CD4-positive, CD25-positive, alpha-beta regulatory T cell (primary cell): ENCODE data around the gene POMT1. TPM values are rescaled to one million over a fixed set of nuclear protein-coding genes. Genes with fewer than 3 reads are reported as not detected.
"Not testable (repeated sequence)": the region's sequence is repeated elsewhere in the genome, so short reads cannot be mapped to it uniquely, and the experiment has no call there.

Source experiments
- ATAC-seq, 2 donors: fragments of 150-1000 bp; cut with Tn5 transposase; one replicate each; pipeline ENCODE4 v1.10.0; 2021; ENCODE audit warnings: low read depth in 2 of 2, moderate number of reproducible peaks in 2 of 2, moderate library complexity in 1 of 2
- DNase-seq, 3 donors: peaks; one replicate each; pipeline versions ENCODE4 v3.0.0 to v3.0.0-alpha.2; 2012 to 2022; ENCODE audit warnings: mixed read lengths in 1 of 3
- H3K27ac ChIP-seq: one replicate; pipeline ENCODE4 v1.7.0; 2013; ENCODE audit warnings: mild to moderate bottlenecking, low read length; ENCODE audit not compliant: insufficient read depth, poor library complexity, severe bottlenecking
- H3K27me3 ChIP-seq: one replicate; pipeline ENCODE4 v1.7.0; 2013; ENCODE audit warnings: low read length; ENCODE audit not compliant: control insufficient read depth, insufficient read depth
- H3K36me3 ChIP-seq: one replicate; pipeline ENCODE4 v1.7.0; 2013; ENCODE audit warnings: mild to moderate bottlenecking, low read length, moderate library complexity; ENCODE audit not compliant: control insufficient read depth, insufficient read depth
- H3K4me1 ChIP-seq: 2 replicates; pipeline ENCODE4 v1.7.0; 2013; ENCODE audit warnings: mild to moderate bottlenecking, low read length; ENCODE audit not compliant: insufficient read depth, control insufficient read depth, poor library complexity, severe bottlenecking
- H3K4me3 ChIP-seq: one replicate; pipeline ENCODE4 v1.7.0; 2013; ENCODE audit warnings: low read depth, mild to moderate bottlenecking, low read length, moderate library complexity
- H3K9me3 ChIP-seq, 2 experiments: 1 replicate in 1 of 2; 2 replicates in 1 of 2; pipeline ENCODE4 v1.7.0; 2013; ENCODE audit warnings: low read length in 2 of 2, mild to moderate bottlenecking in 1 of 2, moderate library complexity in 1 of 2; ENCODE audit not compliant: control insufficient read depth in 2 of 2
- H3K27ac Mint-ChIP-seq, 3 donors: one replicate each; pipeline ENCODE4 v1.8.0; 2020 to 2022; ENCODE audit warnings: mild to moderate bottlenecking in 3 of 3, mixed read lengths in 3 of 3, moderate library complexity in 2 of 3
- H3K27me3 Mint-ChIP-seq: one replicate; pipeline ENCODE4 v1.8.0; 2022; ENCODE audit warnings: mild to moderate bottlenecking, mixed read lengths
- H3K36me3 Mint-ChIP-seq: one replicate; pipeline ENCODE4 v1.8.0; 2020; ENCODE audit warnings: mixed read lengths
- H3K4me1 Mint-ChIP-seq, 4 donors: one replicate each; pipeline ENCODE4 v1.8.0; 2020 to 2022; ENCODE audit warnings: mixed read lengths in 4 of 4, mild to moderate bottlenecking in 1 of 4
- H3K4me3 Mint-ChIP-seq, 4 donors: one replicate each; pipeline ENCODE4 v1.8.0; 2020 to 2022; ENCODE audit warnings: mild to moderate bottlenecking in 4 of 4, mixed read lengths in 4 of 4, moderate library complexity in 3 of 4
- H3K9me3 Mint-ChIP-seq, 7 donors: one replicate each; pipeline ENCODE4 v1.8.0; 2020 to 2022; ENCODE audit warnings: mixed read lengths in 7 of 7, mild to moderate bottlenecking in 3 of 7, moderate library complexity in 2 of 7
- polyA plus RNA-seq, 4 donors: library from polyadenylated mRNA; unstranded; fragments of 300-500 nt; fragmentation: Illumina TruSeq; gene quantifications; one replicate each; pipeline ENCODE4 v1.2.3, GENCODE V29; 2021
- total RNA-seq: library from RNA; stranded (reverse); gene quantifications from one replicate; pipeline ENCODE4 v1.2.3, GENCODE V29; 2022

Gene POMT1
- total RNA-seq = 52.3 TPM
- 10 to 100 TPM; 13.2 to 16.1 (median 14.4) TPM for polyA plus RNA-seq

- H3K4me1 Mint-ChIP-seq = peaks cover 23 to 70% (median 34%) of the 10 kb centered on the region in 4 donors
- H3K9me3 Mint-ChIP-seq = no peaks in the 10 kb centered on the region
- H3K27me3 ChIP-seq = no peaks in the 10 kb centered on the region
- H3K9me3 ChIP-seq = no peaks in the 10 kb centered on the region
- H3K4me3 Mint-ChIP-seq = peak within 1 kb of the TSS; percentile 86 to 97 (median 93)
- peak within 1 kb of the TSS; percentile 89 to 95 (median 91) for H3K27ac Mint-ChIP-seq
- no peaks in the 10 kb centered on the region for H3K27me3 Mint-ChIP-seq
- H3K4me1 ChIP-seq = peaks cover 40% of the 10 kb centered on the region
- H3K4me3 ChIP-seq = peak within 1 kb of the TSS; percentile 77
- peak within 1 kb of the TSS; percentile 51 for H3K27ac ChIP-seq
- ATAC-seq (peak; percentile 74 to 78), DNase-seq (peak; percentile 84 to 91 (median 90))
- peaks cover 10% of the 10 kb centered on the region for H3K36me3 Mint-ChIP-seq
- peaks cover 15% of the 10 kb centered on the region for H3K36me3 ChIP-seq
Observed at GRCh38 chr9:131502781-131503625, at the start of gene POMT1. Gene POMT1 (plus strand): TSS chr9:131502918. CDS start chr9:131504219, 1,301 bp downstream.

DNA sequence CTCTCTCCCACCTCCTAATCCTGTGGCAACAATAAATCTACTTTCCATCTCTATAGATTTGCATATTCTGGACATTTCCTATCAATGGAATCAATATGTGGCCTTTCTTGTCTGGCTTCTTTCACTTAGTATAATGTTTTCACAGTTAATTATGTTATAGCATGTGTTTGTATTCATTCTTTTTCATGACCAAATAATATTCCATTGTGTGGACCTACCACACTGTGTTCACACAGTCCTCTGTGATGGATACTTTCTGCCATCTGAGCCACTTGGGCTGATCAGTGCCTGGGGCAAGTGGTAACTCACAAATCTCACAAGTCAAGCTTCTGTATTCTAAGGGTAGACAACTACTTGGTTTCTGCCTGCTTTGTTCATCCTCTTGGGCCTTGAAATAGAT is 48.7 kb upstream of the POMT1 start:
- Mint-ChIP-seq H3K4me3 (no peak overlapping the region), H3K27me3 (no peaks in the 10 kb centered on the region), H3K4me1 (peaks cover 5 to 23% (median 20%) of the 10 kb centered on the region in 4 donors), H3K27ac (no peak overlapping the region), H3K9me3 (no peaks in the 10 kb centered on the region), H3K36me3 (peaks cover 33% of the 10 kb centered on the region)
- peaks cover 81% of the 10 kb centered on the region for H3K36me3 ChIP-seq
- no peak overlapping the region for H3K4me3 ChIP-seq
- no peaks in the 10 kb centered on the region for H3K4me1 ChIP-seq
- H3K27me3 ChIP-seq = no peaks in the 10 kb centered on the region
- no peak overlapping the region for H3K27ac ChIP-seq
- ATAC-seq (no peak), DNase-seq (no peak)
- no peaks in the 10 kb centered on the region for H3K9me3 ChIP-seq

- H3K27ac ChIP-seq, H3K9me3 Mint-ChIP-seq, H3K4me3 Mint-ChIP-seq, H3K27me3 ChIP-seq, H3K9me3 ChIP-seq, H3K27me3 Mint-ChIP-seq, H3K4me3 ChIP-seq, H3K27ac Mint-ChIP-seq, H3K4me1 ChIP-seq, ATAC-seq, DNase-seq: not testable (repeated sequence)
- H3K36me3 ChIP-seq = peaks cover 82% of the 10 kb centered on the region
- H3K36me3 Mint-ChIP-seq = peaks cover 38% of the 10 kb centered on the region
- H3K4me1 Mint-ChIP-seq = peaks cover 4 to 22% (median 16%) of the 10 kb centered on the region in 4 donors
Observed at GRCh38 chr9:131455655-131456054, 47.1 kb upstream of the POMT1 start.

DNA sequence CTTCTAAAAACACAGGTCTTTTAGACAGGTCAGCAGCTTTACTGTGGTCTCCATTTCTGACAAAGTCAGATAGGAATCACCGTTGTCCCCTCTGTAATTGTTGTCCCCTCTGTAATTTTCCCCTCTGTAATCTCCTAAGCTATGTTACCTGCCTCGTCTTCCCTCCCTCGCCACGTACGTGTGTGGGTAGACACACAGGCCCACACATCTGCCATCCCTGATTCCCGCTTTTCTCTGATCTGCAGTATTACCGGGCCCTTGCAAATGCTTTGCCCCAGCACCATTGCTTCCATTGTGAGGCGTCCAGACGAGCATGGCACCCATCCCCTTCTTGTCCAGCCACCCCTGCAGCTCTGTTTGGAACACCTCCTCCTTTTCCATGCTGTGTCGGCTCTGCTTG is 45.0 kb upstream of the POMT1 start:
- Mint-ChIP-seq H3K4me1 (peaks cover 4 to 11% (median 8%) of the 10 kb centered on the region in 4 donors), H3K36me3 (peaks cover 40% of the 10 kb centered on the region), H3K27me3 (no peaks in the 10 kb centered on the region), H3K9me3 (no peaks in the 10 kb centered on the region), H3K4me3 (no peak overlapping the region), H3K27ac (peak overlapping the region in 2 of 3 donors; percentile 90 to 92)
- Histone ChIP-seq H3K4me3 (no peak overlapping the region), H3K9me3 (no peaks in the 10 kb centered on the region), H3K4me1 (no peaks in the 10 kb centered on the region), H3K27me3 (no peaks in the 10 kb centered on the region), H3K27ac (no peak overlapping the region), H3K36me3 (peaks cover 79% of the 10 kb centered on the region)
- DNase-seq (no peak), ATAC-seq (no peak)

GRCh38 chr9:131459056-131459455 is 43.7 kb upstream of the POMT1 start:
- Mint-ChIP-seq H3K27ac (no peak overlapping the region), H3K27me3 (no peaks in the 10 kb centered on the region), H3K9me3 (no peaks in the 10 kb centered on the region), H3K36me3 (peaks cover 43% of the 10 kb centered on the region), H3K4me3 (no peak overlapping the region), H3K4me1 (peaks cover 2 to 10% (median 6%) of the 10 kb centered on the region in 4 donors)
- Histone ChIP-seq H3K9me3 (no peaks in the 10 kb centered on the region), H3K4me3 (no peak overlapping the region), H3K27me3 (no peaks in the 10 kb centered on the region), H3K36me3 (peaks cover 78% of the 10 kb centered on the region), H3K4me1 (no peaks in the 10 kb centered on the region), H3K27ac (no peak overlapping the region)
- ATAC-seq = no peak
- DNase-seq = no peak

- peaks cover 47% of the 10 kb centered on the region for H3K36me3 Mint-ChIP-seq
- H3K9me3 Mint-ChIP-seq = no peaks in the 10 kb centered on the region
- H3K4me1 Mint-ChIP-seq = peaks cover 0 to 10% (median 9%) of the 10 kb centered on the region in 4 donors
- DNase-seq = no peak
- H3K4me3 ChIP-seq = no peak overlapping the region
- H3K36me3 ChIP-seq = peaks cover 85% of the 10 kb centered on the region
- H3K9me3 ChIP-seq = no peaks in the 10 kb centered on the region
- peak overlapping the region; percentile 74 to 81 (median 79) for H3K27ac Mint-ChIP-seq
- H3K27me3 Mint-ChIP-seq = no peaks in the 10 kb centered on the region
- H3K4me3 Mint-ChIP-seq = no peak overlapping the region
- ATAC-seq = no peak
- no peak overlapping the region for H3K27ac ChIP-seq
- H3K27me3 ChIP-seq = no peaks in the 10 kb centered on the region
- no peaks in the 10 kb centered on the region for H3K4me1 ChIP-seq
Observed at GRCh38 chr9:131461166-131461565, 41.6 kb upstream of the POMT1 start.

GRCh38 chr9:131464354-131465000 is 38.2 kb upstream of the POMT1 start:
- peaks cover 0 to 8% (median 5%) of the 10 kb centered on the region in 4 donors for H3K4me1 Mint-ChIP-seq
- ATAC-seq (no peak), DNase-seq (no peak)
- no peaks in the 10 kb centered on the region for H3K27me3 Mint-ChIP-seq
- no peak overlapping the region for H3K4me3 Mint-ChIP-seq
- H3K36me3 ChIP-seq = peaks cover 82% of the 10 kb centered on the region
- no peak overlapping the region for H3K27ac ChIP-seq
- no peaks in the 10 kb centered on the region for H3K9me3 Mint-ChIP-seq
- no peaks in the 10 kb centered on the region for H3K27me3 ChIP-seq
- H3K4me1 ChIP-seq = no peaks in the 10 kb centered on the region
- peaks cover 42% of the 10 kb centered on the region for H3K36me3 Mint-ChIP-seq
- peak overlapping the region in 1 of 3 donors; percentile 48 for H3K27ac Mint-ChIP-seq
- no peak overlapping the region for H3K4me3 ChIP-seq
- H3K9me3 ChIP-seq = no peaks in the 10 kb centered on the region
